B cell (primary cell): ENCODE results near the gene TBCD. TPM values are rescaled to one million over a fixed set of nuclear protein-coding genes. Genes with fewer than 3 reads are reported as not detected.

ENCODE experiments used
- ATAC-seq: fragments of 200-7000 bp; cut with Tn5 transposase; one replicate; pipeline ENCODE4 v1.10.0; 2021; ENCODE audit warnings: low read depth, mild to moderate bottlenecking, moderate number of reproducible peaks, moderate library complexity
- CTCF ChIA-PET: fragments of 350-600 bp; sonication (Branson Sonifier 250); formaldehyde crosslinking; loops from one replicate; lab custom pipeline; 2021; ENCODE audit warnings: antibody characterized with exemption, inconsistent platforms; lab: Charles Lee
- POLR2A ChIA-PET: fragments of 350-600 bp; sonication (Branson Sonifier 250); formaldehyde crosslinking; loops from one replicate; lab custom pipeline; 2021; ENCODE audit warnings: antibody characterized with exemption; lab: Charles Lee
- DNase-seq: peaks from one replicate; pipeline ENCODE4 v3.0.0; 2013
- H2AFZ ChIP-seq: 2 replicates; pipeline ENCODE4 v1.6.1; 2012; ENCODE audit warnings: mild to moderate bottlenecking, low read depth, low read length; ENCODE audit not compliant: insufficient read depth, poor library complexity, severe bottlenecking
- H3K27ac ChIP-seq, 2 donors: 1 replicate in 1 of 2; 2 replicates in 1 of 2; pipeline ENCODE4 v1.5.1; 2012 to 2013; ENCODE audit warnings: low read length in 2 of 2, mild to moderate bottlenecking in 2 of 2, moderate library complexity in 1 of 2
- H3K27me3 ChIP-seq, 4 experiments: fragments of 200-600 bp in 1 of 4; sonication (generic) in 1 of 4; replicated peaks in 1 of 4; 1 replicate in 2 of 4; 2 replicates in 2 of 4; pipeline versions ENCODE4 v1.6.1 to v1.7.0; 2013 to 2016; ENCODE audit warnings: low read length in 3 of 4, mild to moderate bottlenecking in 2 of 4, mixed read lengths in 1 of 4, moderate library complexity in 1 of 4; ENCODE audit not compliant: insufficient read depth in 4 of 4, control insufficient read depth in 3 of 4; ENCODE audit errors: control extremely low read depth in 1 of 4
- H3K36me3 ChIP-seq, 2 experiments: replicated peaks in 1 of 2; 1 replicate in 1 of 2; 2 replicates in 1 of 2; pipeline versions ENCODE4 v1.6.1 to v1.7.1; 2013; ENCODE audit warnings: low read length in 1 of 2; ENCODE audit not compliant: insufficient read depth in 2 of 2, control insufficient read depth in 1 of 2; ENCODE audit errors: control extremely low read depth in 1 of 2, extremely low read depth in 1 of 2
- H3K4me1 ChIP-seq, 2 donors: fragments of 200-600 bp in 1 of 2; sonication (generic) in 1 of 2; 1 replicate in 1 of 2; 2 replicates in 1 of 2; pipeline versions ENCODE4 v1.5.1 to v1.6.1; 2013 to 2017; ENCODE audit warnings: low read length in 2 of 2; ENCODE audit not compliant: control insufficient read depth in 2 of 2, insufficient read depth in 2 of 2
- H3K4me2 ChIP-seq: replicated peaks from 2 replicates; pipeline ENCODE3; 2012; ENCODE audit warnings: mild to moderate bottlenecking, low read depth, low read length; ENCODE audit not compliant: poor library complexity, severe bottlenecking
- H3K4me3 ChIP-seq, 5 experiments: fragments of 200-600 bp in 1 of 5; sonication (generic) in 1 of 5; 1 replicate in 3 of 5; 2 replicates in 2 of 5; pipeline versions ENCODE4 v1.5.1 to v1.7.0; 2011 to 2016; ENCODE audit warnings: low read length in 4 of 5, mild to moderate bottlenecking in 4 of 5, low read depth in 2 of 5, control low read depth in 1 of 5, moderate library complexity in 1 of 5; ENCODE audit not compliant: insufficient read depth in 1 of 5; ENCODE audit errors: control extremely low read depth in 1 of 5, extremely low read depth in 1 of 5
- H3K79me2 ChIP-seq: fragments of 200-600 bp; sonication (generic); one replicate; pipeline ENCODE4 v1.6.0; 2016; ENCODE audit warnings: low read length; ENCODE audit not compliant: control insufficient read depth, insufficient read depth
- H3K9ac ChIP-seq: fragments of 200-600 bp; sonication (generic); 2 replicates; pipeline ENCODE4 v1.6.1; 2017; ENCODE audit warnings: mild to moderate bottlenecking, low read length, moderate library complexity
- H3K9me3 ChIP-seq, 3 donors: one replicate each; pipeline versions ENCODE4 v1.6.1 to v1.7.1; 2013; ENCODE audit warnings: low read length in 2 of 3; ENCODE audit not compliant: control insufficient read depth in 2 of 3, insufficient read depth in 1 of 3; ENCODE audit errors: control extremely low read depth in 1 of 3
- H4K20me1 ChIP-seq: 2 replicates; pipeline ENCODE4 v1.6.0; 2012; ENCODE audit warnings: mild to moderate bottlenecking, low read length; ENCODE audit not compliant: insufficient read depth, control insufficient read depth, poor library complexity, severe bottlenecking
- H3K27ac Mint-ChIP-seq: one replicate; pipeline ENCODE4 v1.8.0; 2021; ENCODE audit warnings: mixed read lengths
- H3K27me3 Mint-ChIP-seq: one replicate; pipeline ENCODE4 v1.8.0; 2021; ENCODE audit warnings: mixed read lengths
- H3K4me1 Mint-ChIP-seq: one replicate; pipeline ENCODE4 v1.8.0; 2021; ENCODE audit warnings: mixed read lengths
- H3K4me3 Mint-ChIP-seq: one replicate; pipeline ENCODE4 v1.8.0; 2021; ENCODE audit warnings: mixed read lengths
- H3K9me3 Mint-ChIP-seq: one replicate; pipeline ENCODE4 v1.8.0; 2022; ENCODE audit warnings: mixed read lengths; ENCODE audit not compliant: insufficient read depth
- CTCF ChIP-seq: fragments of 200-600 bp; IDR thresholded peaks from one replicate; pipeline ENCODE4 v1.8.0; 2022; ENCODE audit warnings: antibody characterized with exemption, mild to moderate bottlenecking
- EZH2 ChIP-seq: IDR thresholded peaks from 2 replicates; pipeline ENCODE4 v1.6.1; 2012; ENCODE audit warnings: borderline replicate concordance, low read depth, mild to moderate bottlenecking, moderate library complexity, low read length; ENCODE audit not compliant: insufficient read depth, poor library complexity, severe bottlenecking
- WGBS: methylation state at CpG from one replicate; pipeline ENCODE4 v1.1.5; 2013; ENCODE audit warnings: missing lambda C conversion rate; ENCODE audit not compliant: insufficient coverage; 5-methylcytosine and 5-hydroxymethylcytosine counted together
- intact Hi-C: fragments of 100-400 bp; cut with micrococcal nuclease; formaldehyde crosslinking; loops from one replicate; pipeline ENCODE4 v1.10.0; 2022
- polyA plus RNA-seq: library from polyadenylated mRNA; depleted of rRNA; stranded (reverse); fragments of >200 nt; gene quantifications from 2 replicates; pipeline ENCODE4 v1.2.3, GENCODE V29; 2012
- total RNA-seq, 2 donors: library from RNA; stranded (reverse); fragments of 120-200 nt in 1 of 2; gene quantifications; 1 replicate in 1 of 2; 2 replicates in 1 of 2; pipeline versions ENCODE4 v1.2.3 to v1.2.4, GENCODE V29; 2013 to 2022

The TBCD gene
- total and polyA plus RNA-seq, 2 donors (not counting 1 experiment from before 2014, with no cell fraction given) = 60.8 to 101 TPM

GRCh38 chr17:82765371-82765770 lies 13.5 kb downstream of the TBCD start:
- TF ChIP-seq EZH2 = no peak
- TF ChIP-seq CTCF = no peak
- intact Hi-C loops = no loop called here
- no peaks in the 10 kb centered on the region for H3K79me2 ChIP-seq
- Mint-ChIP-seq H3K27ac (no peak overlapping the region), H3K4me1 (peaks cover 17% of the 10 kb centered on the region), H3K9me3 (no peaks in the 10 kb centered on the region), H3K27me3 (no peaks in the 10 kb centered on the region), H3K4me3 (no peak overlapping the region)
- 97% methylated on average over 8 of the region's 13 CpGs for WGBS
- peaks cover 0 to 3% (median 0%) of the 10 kb centered on the region in 3 donors for H3K9me3 ChIP-seq
- peaks cover 8 to 9% of the 10 kb centered on the region in 2 donors for H3K4me1 ChIP-seq
- H3K27ac ChIP-seq = no peak overlapping the region
- H2AFZ ChIP-seq = no peak overlapping the region
- ATAC-seq (no peak), DNase-seq (no peak)
- no peak overlapping the region for H3K4me3 ChIP-seq
- CTCF ChIA-PET = interaction anchor here (0.9 kb wide), 1 partner anchor 97 kb away, joined by 4 read pairs; no protein-coding TSS in a partner anchor
- no peak overlapping the region for H3K4me2 ChIP-seq
- POLR2A ChIA-PET = no interaction called here
- H4K20me1 ChIP-seq = no peaks in the 10 kb centered on the region
- no peaks in the 10 kb centered on the region for H3K27me3 ChIP-seq
- no peak overlapping the region for H3K9ac ChIP-seq
- H3K36me3 ChIP-seq = peaks cover 0 to 31% of the 10 kb centered on the region in 2 experiments

DNA sequence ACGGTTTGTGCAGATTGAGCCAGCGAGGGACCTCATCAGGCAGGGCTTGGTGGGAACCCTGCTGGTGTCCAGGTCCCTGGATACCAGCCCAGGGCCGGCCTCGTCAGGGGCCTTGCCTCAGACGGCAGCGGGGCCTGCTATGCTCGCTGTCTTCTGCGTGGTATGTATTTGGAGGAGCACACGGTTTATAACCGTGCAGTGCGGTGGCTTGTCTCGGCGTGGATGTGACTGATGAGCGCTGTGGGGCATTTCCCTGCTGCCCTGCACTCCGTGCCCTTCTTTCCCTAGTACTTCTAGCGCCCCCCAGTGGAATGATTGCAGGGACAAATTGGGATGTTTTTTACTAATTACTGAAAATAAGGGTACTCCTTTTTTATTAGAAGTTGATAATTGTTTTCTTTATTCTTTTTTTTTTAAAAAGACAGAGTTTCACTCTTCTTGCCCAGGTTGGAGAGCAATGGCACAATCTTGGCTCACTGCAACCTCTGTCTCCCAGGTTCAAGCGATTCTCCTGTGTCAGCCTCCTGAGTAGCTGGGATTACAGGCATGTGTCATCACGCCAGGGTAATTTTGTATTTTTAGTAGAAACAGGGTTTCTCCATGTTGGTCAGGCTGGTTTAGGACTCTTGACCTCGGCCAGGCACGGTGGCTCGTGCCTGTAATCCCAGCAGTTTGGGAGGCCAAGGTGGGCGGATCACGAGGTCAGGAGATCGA lies 15.3 kb downstream of the TBCD start:
- no peaks in the 10 kb centered on the region for H3K9me3 Mint-ChIP-seq
- peaks cover 0 to 3% (median 0%) of the 10 kb centered on the region in 3 donors for H3K9me3 ChIP-seq
- WGBS = 94% methylated on average over 20 of the region's 24 CpGs
- intact Hi-C loops = no loop called here
- peak; percentile 48 for TF ChIP-seq CTCF
- TF ChIP-seq EZH2 = no peak
- ATAC-seq (no peak), DNase-seq (peak; percentile 50)
- no peak overlapping the region for H2AFZ ChIP-seq
- no peak overlapping the region for H3K27ac ChIP-seq
- H3K4me3 Mint-ChIP-seq = no peak overlapping the region
- H3K4me1 Mint-ChIP-seq = peaks cover 15% of the 10 kb centered on the region
- no peak overlapping the region for H3K4me2 ChIP-seq
- H3K27me3 ChIP-seq = no peaks in the 10 kb centered on the region
- H3K79me2 ChIP-seq = no peaks in the 10 kb centered on the region
- no peak overlapping the region for H3K9ac ChIP-seq
- ChIA-PET CTCF (interaction anchor here (1.0 to 1.4 kb wide), 3 partner anchors 14 to 99 kb away, joined by 3 to 11 read pairs (median 3); no protein-coding TSS in a partner anchor), POLR2A (no interaction called here)
- H4K20me1 ChIP-seq = no peaks in the 10 kb centered on the region
- peaks cover 0 to 28% of the 10 kb centered on the region in 2 experiments for H3K36me3 ChIP-seq
- no peak overlapping the region for H3K27ac Mint-ChIP-seq
- H3K4me3 ChIP-seq = no peak overlapping the region
- H3K27me3 Mint-ChIP-seq = no peaks in the 10 kb centered on the region
- H3K4me1 ChIP-seq = peaks cover 8 to 9% of the 10 kb centered on the region in 2 donors
